HG03066 (cell line): ENCODE data around the gene UBE2E3.

Source experiments
- ATAC-seq: cut with Tn5 transposase; IDR thresholded peaks from one replicate; pipeline ENCODE4 v1.9.1; 2021; ENCODE audit warnings: low read depth; ENCODE audit not compliant: unreplicated experiment

Gene UBE2E3

DNA sequence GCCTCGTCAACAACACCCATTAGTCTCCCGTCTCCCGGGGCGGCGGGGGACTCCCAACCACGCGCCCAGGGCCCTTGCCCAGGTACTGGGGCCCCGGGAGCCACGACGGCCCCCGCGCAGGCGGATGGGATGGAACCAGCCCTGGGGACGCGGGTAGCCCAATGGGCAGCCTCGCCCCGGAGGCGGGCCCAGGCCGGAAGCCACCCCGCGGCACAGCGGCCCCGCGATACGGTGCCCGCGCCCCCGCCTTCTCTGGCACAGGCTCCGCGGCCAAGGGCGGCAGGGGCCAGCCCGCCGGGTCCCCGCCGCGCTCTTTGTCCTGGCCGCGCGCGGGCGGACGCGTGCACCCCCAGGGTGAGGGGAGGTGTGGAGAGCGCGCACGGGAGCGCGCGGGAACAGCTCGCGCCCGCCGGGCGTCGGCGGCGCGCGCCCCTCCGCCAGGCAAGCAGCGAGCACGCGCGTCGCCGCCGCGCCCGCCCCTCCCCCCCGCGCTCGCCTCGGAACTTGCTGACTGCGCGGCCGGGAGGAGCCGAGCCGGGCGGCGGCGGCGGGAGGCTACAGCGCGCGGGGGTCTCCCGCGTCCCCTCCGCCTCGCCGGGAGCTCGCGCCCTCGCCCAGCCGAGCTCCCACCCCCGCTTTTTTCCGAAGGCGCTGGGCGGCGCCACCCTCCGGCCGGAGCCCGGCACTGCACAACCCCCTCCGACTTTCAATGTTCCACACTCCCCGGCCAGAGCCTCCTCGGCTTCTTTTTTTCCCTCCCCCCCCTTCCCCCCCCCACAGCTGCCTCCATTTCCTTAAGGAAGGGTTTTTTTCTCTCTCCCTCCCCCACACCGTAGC is at the start of gene UBE2E3:
Gene UBE2E3, plus strand, starts transcription at position 500 of the 837 bp plus-strand sequence. CDS start 1,438 bp downstream, outside the sequence.
- peak; percentile 64 for ATAC-seq

- no peak for ATAC-seq
These were observed 48.6 kb upstream of the UBE2E3 start for GRCh38 chr2:180931841-180932240.

- ATAC-seq, result no peak
These were observed 47.1 kb upstream of the UBE2E3 start for GRCh38 chr2:180933332-180933731.

DNA sequence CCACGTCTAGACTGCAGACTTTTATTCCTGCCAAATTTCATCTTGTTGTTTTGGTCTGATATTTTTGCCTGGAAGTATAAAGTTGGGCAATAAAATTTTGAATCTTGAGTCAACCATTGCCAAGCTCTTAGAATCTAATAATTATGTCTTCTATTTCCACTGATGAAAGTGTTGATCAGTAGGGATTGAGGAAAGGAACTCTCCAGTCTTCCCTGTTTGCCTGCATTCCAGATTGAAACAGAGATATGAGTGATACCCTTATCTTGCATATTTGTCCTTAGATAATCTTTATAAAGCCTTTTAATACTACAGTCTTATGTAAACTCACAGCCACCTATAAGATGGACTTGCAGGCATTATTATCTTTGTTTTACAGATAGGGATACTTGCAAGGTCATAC is 45.5 kb upstream of the UBE2E3 start:
- ATAC-seq, result no peak

GRCh38 chr2:180937480-180937879 is 42.9 kb upstream of the UBE2E3 start:
- ATAC-seq, result peak; percentile 71

DNA sequence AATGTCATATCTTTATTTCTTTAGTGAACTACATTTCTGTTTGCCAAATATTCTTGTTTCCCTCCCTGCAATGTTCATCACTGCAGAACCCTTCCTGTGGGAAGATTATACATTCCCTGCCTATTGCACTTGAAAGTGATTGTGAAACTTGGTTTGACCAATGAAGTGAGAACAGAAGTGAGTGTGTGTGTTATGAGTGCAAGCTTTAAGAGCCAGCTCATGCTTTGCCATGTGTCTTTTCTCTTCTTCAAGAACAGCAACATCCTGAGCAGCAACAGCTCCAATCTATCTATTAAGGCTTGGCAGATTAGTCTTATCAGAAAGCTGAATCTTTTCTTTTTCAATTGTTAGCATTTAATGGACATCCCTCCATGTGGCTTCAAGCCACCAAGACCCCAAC is 42.0 kb upstream of the UBE2E3 start:
- no peak for ATAC-seq

DNA sequence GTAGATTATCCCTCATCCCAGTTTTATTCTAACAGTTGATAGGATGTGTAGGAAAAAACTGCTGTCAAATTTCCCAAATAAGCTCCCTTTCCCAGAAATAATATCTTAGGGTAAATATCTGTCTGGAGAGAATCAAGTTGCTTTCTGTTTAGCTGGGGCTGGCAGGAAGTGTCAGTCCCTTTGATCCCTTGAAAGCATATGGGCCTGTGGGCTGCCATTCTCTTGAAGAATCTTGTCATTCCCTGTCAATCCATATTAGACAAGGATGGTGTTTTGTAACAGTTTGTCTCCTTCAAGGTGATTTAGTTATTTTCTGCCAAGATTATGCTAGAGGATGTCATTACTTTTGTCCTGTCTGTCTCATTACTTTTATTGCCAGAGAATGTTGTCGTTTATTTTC is 37.1 kb upstream of the UBE2E3 start:
- no peak for ATAC-seq

- no peak for ATAC-seq
These were observed 36.0 kb upstream of the UBE2E3 start for GRCh38 chr2:180944372-180944771.

DNA sequence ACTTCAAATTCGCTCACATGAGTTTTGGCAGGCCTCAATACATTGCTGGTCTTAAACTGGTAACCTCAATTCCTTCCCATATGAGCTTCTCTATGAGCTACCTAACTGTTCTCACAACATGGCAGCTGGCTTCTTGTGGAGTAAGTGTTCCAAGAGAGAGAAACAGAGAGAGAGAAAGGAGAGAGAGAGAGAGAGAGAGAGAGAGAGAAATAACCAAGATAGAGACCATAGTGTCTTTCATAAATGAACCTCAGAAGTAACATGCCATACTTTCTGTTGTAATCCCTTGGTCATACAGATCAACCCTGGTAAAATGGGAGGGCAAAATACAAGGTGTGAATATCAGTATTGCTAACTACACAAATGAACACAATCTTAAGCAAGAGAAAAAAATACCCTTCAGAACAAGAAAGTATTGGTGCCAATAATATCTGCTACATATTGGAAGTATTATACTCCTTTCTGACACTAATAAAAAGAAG is 33.2 kb upstream of the UBE2E3 start:
- ATAC-seq, result no peak

GRCh38 chr2:180949896-180950295 is 30.5 kb upstream of the UBE2E3 start:
- ATAC-seq, result no peak

DNA sequence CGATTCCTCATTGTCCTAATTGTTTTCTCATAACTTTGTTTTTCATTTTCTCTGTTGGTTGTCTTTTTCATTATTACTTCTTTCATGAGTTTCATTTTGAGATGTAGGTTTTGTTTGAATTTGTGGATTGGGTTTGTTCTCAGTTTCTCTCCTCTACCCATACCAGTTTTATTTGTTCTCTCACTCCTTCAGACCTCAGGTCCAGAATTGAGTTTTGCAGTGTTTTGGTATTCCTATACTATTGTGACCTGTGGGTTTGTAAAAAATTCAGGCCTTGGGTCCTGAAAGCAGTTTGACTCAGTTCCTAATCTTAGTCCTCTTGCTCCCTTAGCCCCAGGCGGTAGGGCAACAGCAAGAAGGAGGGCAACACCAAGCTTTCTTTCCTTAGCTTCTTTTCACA is 28.3 kb upstream of the UBE2E3 start:
- ATAC-seq, result no peak

- ATAC-seq, result no peak
These were observed 27.6 kb upstream of the UBE2E3 start for GRCh38 chr2:180952731-180953336.

- ATAC-seq, result no peak
These were observed 26.9 kb upstream of the UBE2E3 start for GRCh38 chr2:180953550-180953949.

- no peak for ATAC-seq
These were observed 25.3 kb upstream of the UBE2E3 start for GRCh38 chr2:180955101-180955500.

DNA sequence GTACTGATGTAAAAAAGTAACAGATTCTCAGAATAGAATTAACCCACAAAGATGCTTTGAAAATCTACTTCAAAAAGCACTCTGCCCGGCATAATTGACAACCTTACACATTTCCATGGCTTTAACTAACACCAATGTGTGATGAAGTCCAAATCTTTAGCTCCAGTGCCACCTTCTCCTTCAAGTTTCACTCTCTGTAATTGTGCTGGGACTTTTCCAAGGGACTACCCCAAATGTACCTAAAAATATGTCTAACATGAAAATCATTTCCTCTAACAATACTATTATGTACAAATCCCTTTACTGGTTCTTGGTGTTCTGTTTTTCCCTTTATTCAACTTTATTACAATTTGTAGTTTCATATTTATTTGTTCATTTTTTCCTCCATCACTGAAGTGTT is 20.6 kb upstream of the UBE2E3 start:
- ATAC-seq, result no peak

DNA sequence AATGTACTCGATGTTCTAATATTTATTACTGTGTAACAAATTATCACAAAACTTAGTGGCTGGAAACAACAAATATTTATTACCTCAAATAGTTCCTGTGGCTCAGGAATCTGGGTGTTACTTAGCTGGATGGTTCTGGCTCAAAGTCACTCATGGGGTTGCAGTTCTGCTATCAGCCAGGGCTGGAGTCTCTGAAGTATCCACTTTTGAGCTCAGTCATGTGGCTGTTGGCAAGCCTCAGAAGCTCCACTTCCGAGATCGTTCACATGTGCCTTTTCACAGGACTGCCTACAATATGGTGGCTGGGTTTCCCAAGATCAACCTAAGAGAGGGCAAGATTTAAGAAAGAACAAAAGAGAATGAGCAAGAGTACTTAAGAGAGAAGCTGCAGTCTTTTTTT is 19.4 kb upstream of the UBE2E3 start:
- no peak for ATAC-seq

DNA sequence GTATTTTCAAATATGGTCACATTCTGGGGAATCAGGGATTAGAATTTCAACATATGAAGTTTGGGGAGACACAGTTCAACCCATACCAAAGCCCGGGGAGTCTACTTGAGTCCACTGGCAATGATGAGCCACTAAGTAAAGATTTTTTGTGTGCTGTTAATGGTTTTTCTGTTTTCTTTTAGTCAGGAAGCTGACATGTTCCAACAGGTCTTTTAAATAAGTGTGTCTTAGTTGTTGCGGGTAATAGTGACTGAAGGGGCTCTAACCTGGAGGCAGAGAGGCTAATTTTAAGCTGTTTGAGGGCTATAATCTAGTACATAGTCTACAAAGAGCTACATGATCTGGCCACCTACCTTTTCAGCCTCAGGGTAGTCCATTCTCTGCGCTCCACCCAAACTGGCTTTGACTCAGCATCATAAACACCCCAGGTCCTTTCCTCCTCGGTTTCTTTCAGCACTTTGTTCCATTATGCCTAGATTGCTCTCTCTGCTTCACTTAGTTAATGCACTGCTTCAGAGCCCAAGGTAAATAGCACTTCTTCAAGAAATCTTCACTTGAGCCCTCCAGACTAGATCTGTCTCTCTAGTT is 17.6 kb upstream of the UBE2E3 start:
- ATAC-seq, result no peak

- ATAC-seq, result no peak
These were observed 14.0 kb upstream of the UBE2E3 start for GRCh38 chr2:180966378-180966777.

DNA sequence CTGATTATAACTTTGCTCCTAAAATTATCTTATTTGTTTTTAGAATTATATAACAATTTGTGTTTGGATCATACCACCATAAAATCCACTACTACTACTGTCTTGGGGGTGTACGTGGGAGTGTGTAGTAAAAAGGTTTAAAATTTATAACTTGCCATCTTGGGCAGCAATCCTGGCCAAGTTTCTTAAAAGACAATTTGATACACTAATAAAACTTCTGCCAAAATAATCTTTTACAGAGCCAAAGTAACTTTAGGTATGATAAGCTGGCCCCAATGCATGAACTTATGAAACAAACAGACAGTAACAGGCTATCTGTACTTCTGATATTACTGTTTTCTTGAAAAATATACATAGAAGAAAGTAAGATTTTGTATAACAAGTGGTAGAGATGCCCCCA is 11.3 kb upstream of the UBE2E3 start:
- ATAC-seq, result no peak

GRCh38 chr2:180970016-180970415 is 10.4 kb upstream of the UBE2E3 start:
- no peak for ATAC-seq

DNA sequence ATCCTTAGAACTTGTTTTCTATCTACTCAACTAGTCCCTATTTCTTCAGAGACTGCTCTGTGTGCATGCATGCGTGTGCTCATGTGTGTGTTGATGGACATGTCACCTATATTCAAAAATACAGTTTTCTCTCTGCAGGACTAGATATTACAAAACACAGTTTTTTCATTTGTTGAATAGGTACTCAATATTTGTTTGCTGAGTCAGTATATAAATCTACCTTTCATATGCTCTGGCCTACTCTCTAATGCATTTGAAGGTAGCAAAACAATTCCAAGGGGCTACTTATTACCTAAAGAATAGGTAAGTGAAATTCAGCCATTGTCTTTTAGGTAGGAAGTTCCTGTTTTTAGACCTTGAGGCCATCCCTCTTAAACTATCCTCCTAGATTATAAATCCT is 8.6 kb upstream of the UBE2E3 start:
- ATAC-seq, result no peak

DNA sequence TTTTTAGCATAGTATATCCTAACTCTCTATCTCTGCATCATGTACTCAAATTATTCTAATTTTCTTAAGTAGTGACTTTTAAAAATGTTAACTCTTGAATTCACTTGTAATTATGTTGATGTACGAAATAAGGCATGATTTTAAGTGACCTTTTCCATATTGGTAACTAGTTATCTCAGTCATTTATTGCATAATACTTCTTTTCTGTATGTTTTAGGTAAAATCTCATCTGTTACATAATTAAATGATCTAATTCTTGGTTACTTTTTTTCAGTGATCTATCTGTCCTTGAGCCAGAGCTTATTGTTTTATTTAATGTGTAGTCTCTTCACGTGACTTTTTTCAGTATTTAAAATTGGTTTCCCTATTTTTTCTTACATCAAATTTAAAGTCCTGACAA is 4.8 kb upstream of the UBE2E3 start:
- no peak for ATAC-seq
